ENCODE results near the gene MPC1. TPM values are rescaled to one million over a fixed set of nuclear protein-coding genes. Genes with fewer than 3 reads are reported as not detected.
A peak's percentile ranks its signal among the peaks of the same experiment; 100 is the strongest.

Gene MPC1
- total RNA-seq, 2 donors from 2014 or later: 93.7 to 144 TPM

GRCh38 chr6:166330612-166331011, 52.1 kb downstream of the MPC1 start:
- Histone ChIP-seq H3K4me3 (no peak overlapping the region), H3K4me1 (peaks cover 11% of the 10 kb centered on the region), H3K27ac (no peak overlapping the region), H3K9me3 (no peaks in the 10 kb centered on the region), H3K27me3 (no peaks in the 10 kb centered on the region), H3K36me3 (no peaks in the 10 kb centered on the region), H3K9ac (ENCODE audit: low read depth in 2 of 2, low read length in 2 of 2) (no peak overlapping the region)
- DNase-seq: peak; percentile 65
- intact Hi-C loops (cut with DNase I): no loop called here
- no peak for TF ChIP-seq CTCF (IDR thresholded peaks at IDR 0.05)

- H3K4me3 ChIP-seq: no peak overlapping the region
- no peak overlapping the region for H3K9ac ChIP-seq (ENCODE audit: low read depth in 2 of 2, low read length in 2 of 2)
- H3K27me3 ChIP-seq: no peaks in the 10 kb centered on the region
- no peaks in the 10 kb centered on the region for H3K9me3 ChIP-seq
- no peak overlapping the region for H3K27ac ChIP-seq
- no peak for DNase-seq
- peaks cover 2% of the 10 kb centered on the region for H3K4me1 ChIP-seq
- intact Hi-C loops (cut with DNase I): no loop called here
- no peaks in the 10 kb centered on the region for H3K36me3 ChIP-seq
- TF ChIP-seq CTCF (IDR thresholded peaks at IDR 0.05): no peak
These were observed 57.2 kb downstream of the MPC1 start for GRCh38 chr6:166325383-166326042.

DNA sequence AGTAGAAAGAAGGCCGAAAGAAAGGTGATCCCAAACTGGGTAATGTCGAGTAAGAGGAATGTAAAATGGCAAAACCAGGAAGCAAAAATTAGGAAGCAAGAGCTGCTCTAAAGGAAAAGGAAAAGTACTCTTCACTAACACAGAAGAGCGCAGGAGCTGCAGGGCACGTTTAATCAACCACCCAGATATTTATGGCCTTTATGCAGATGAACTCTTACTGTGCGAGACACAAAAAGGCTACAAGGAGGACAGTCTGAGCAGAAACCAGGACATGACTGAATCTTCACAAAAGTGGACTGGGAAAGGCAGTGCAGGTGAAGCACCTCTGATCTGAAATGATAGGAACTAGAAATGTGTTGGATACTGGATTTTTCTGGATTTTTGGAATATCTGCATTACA, 59.3 kb downstream of the MPC1 start:
- no peak overlapping the region for H3K27ac ChIP-seq
- intact Hi-C loops (cut with DNase I): no loop called here
- H3K36me3 ChIP-seq: no peaks in the 10 kb centered on the region
- no peaks in the 10 kb centered on the region for H3K9me3 ChIP-seq
- no peaks in the 10 kb centered on the region for H3K4me1 ChIP-seq
- DNase-seq: no peak
- no peaks in the 10 kb centered on the region for H3K27me3 ChIP-seq
- no peak overlapping the region for H3K4me3 ChIP-seq
- TF ChIP-seq CTCF (IDR thresholded peaks at IDR 0.05): no peak
- no peak overlapping the region for H3K9ac ChIP-seq (ENCODE audit: low read depth in 2 of 2, low read length in 2 of 2)

DNA sequence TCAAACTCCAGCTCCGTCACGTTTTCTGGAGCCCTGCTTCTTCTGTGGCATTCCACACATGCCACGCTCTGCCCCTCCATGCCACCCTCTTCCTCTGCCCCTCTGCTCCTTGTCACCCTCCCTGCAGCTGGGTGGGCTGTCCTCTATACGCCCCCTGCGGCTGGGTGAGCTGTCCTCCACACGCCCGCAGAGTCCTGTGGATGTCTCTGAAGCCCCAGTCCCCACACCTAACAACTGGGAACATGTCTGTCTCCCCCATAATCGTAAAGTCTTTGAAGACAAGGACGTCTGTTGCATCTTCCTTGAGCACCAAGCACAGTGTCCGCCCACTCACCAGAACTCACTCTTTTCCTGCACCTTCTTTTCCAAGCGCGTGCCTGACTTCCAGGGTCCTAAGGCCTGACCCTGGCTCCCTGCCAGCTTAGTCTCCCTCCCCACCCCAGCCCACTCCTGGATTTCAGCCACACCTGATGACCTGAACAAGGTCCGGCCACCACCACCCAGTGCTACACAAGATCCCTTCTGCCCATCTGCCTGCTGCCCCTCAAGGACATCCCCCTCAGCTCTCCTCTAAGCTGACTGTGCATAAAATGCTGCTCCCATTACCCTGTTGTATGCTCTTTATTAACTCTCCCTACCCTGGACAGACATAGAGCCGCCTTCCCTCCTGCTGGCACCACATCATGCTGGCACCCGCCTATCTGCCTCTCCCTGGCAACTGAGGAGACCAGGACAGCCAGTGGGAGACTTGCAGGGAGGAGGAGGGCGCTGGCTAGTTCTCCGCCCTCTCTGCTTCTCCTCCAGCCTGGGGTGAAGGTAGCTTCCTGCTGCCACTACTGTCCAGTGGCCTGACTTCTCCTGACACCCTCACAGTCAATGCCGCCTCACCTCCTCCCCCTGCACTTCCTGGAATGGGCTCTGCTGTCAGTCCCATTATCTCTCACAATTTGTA, 63.8 kb downstream of the MPC1 start:
- Histone ChIP-seq H3K9ac (ENCODE audit: low read depth in 2 of 2, low read length in 2 of 2) (no peak overlapping the region), H3K9me3 (no peaks in the 10 kb centered on the region), H3K27ac (no peak overlapping the region), H3K27me3 (no peaks in the 10 kb centered on the region), H3K4me1 (no peaks in the 10 kb centered on the region), H3K36me3 (no peaks in the 10 kb centered on the region), H3K4me3 (no peak overlapping the region)
- intact Hi-C loops (cut with DNase I): no loop called here
- no peak for TF ChIP-seq CTCF (IDR thresholded peaks at IDR 0.05)
- no peak for DNase-seq

- no peaks in the 10 kb centered on the region for H3K4me1 ChIP-seq
- no peaks in the 10 kb centered on the region for H3K36me3 ChIP-seq
- H3K27me3 ChIP-seq: no peaks in the 10 kb centered on the region
- no peak overlapping the region for H3K4me3 ChIP-seq
- H3K9ac ChIP-seq (ENCODE audit: low read depth in 2 of 2, low read length in 2 of 2): no peak overlapping the region
- intact Hi-C loops (cut with DNase I): no loop called here
- H3K9me3 ChIP-seq: no peaks in the 10 kb centered on the region
- no peak overlapping the region for H3K27ac ChIP-seq
- no peak for TF ChIP-seq CTCF (IDR thresholded peaks at IDR 0.05)
- no peak for DNase-seq
These were observed 64.5 kb downstream of the MPC1 start for GRCh38 chr6:166318227-166318626.

Measured in colonic mucosa (tissue), 4 donors.